HUES48 (cell line): ENCODE data around the gene MEIOB.

ENCODE experiments used
- H3K27ac ChIP-seq: one replicate; pipeline ENCODE4 v1.7.0; 2013; ENCODE audit warnings: low read depth, low read length, inconsistent platforms
- H3K27me3 ChIP-seq: 2 replicates; pipeline ENCODE4 v1.6.1; 2013; ENCODE audit warnings: mild to moderate bottlenecking, low read length; ENCODE audit not compliant: control insufficient read depth, insufficient read depth
- H3K36me3 ChIP-seq: 2 replicates; pipeline ENCODE4 v1.6.1; 2013; ENCODE audit warnings: low read length; ENCODE audit not compliant: control insufficient read depth, insufficient read depth
- H3K4me1 ChIP-seq: 2 replicates; pipeline ENCODE4 v1.6.1; 2013; ENCODE audit warnings: mild to moderate bottlenecking, low read length; ENCODE audit not compliant: control insufficient read depth, insufficient read depth
- H3K4me3 ChIP-seq: 2 replicates; pipeline ENCODE4 v1.5.1; 2013; ENCODE audit warnings: mild to moderate bottlenecking, low read depth, low read length
- H3K9ac ChIP-seq: 2 replicates; pipeline ENCODE4 v1.6.1; 2013; ENCODE audit warnings: mild to moderate bottlenecking, low read depth, low read length, moderate library complexity
- H3K9me3 ChIP-seq: 2 replicates; pipeline ENCODE4 v1.6.1; 2013; ENCODE audit warnings: low read length; ENCODE audit not compliant: control insufficient read depth, insufficient read depth

Gene MEIOB

GRCh38 chr16:1825864-1826690, 45.9 kb downstream of the MEIOB start:
- Histone ChIP-seq H3K4me3 (peak overlapping the region; percentile 95), H3K4me1 (peaks cover 6% of the 10 kb centered on the region; the same call in 1 of the 2 replicates), H3K27ac (no peak overlapping the region), H3K36me3 (peaks cover 18% of the 10 kb centered on the region), H3K27me3 (no peaks in the 10 kb centered on the region), H3K9me3 (no peaks in the 10 kb centered on the region), H3K9ac (no peak overlapping the region; the same call in 1 of the 2 replicates)

GRCh38 chr16:1825381-1825863, 46.5 kb downstream of the MEIOB start:
- Histone ChIP-seq H3K4me1 (peaks cover 6% of the 10 kb centered on the region; the same call in 1 of the 2 replicates), H3K9ac (no peak overlapping the region), H3K27me3 (no peaks in the 10 kb centered on the region), H3K4me3 (peak overlapping the region; percentile 95), H3K36me3 (peaks cover 18% of the 10 kb centered on the region), H3K9me3 (no peaks in the 10 kb centered on the region), H3K27ac (no peak overlapping the region)

GRCh38 chr16:1823821-1824220, 48.1 kb downstream of the MEIOB start:
- Histone ChIP-seq H3K36me3 (peaks cover 13% of the 10 kb centered on the region), H3K4me3 (no peak overlapping the region), H3K9me3 (no peaks in the 10 kb centered on the region), H3K9ac (no peak overlapping the region), H3K27me3 (no peaks in the 10 kb centered on the region), H3K27ac (no peak overlapping the region), H3K4me1 (peaks cover 6% of the 10 kb centered on the region; the same call in 1 of the 2 replicates)

GRCh38 chr16:1822801-1823200, 49.2 kb downstream of the MEIOB start:
- no peak overlapping the region for H3K9ac ChIP-seq
- no peak overlapping the region for H3K4me3 ChIP-seq
- no peak overlapping the region for H3K27ac ChIP-seq
- H3K9me3 ChIP-seq = no peaks in the 10 kb centered on the region
- H3K36me3 ChIP-seq = peaks cover 13% of the 10 kb centered on the region
- no peaks in the 10 kb centered on the region for H3K4me1 ChIP-seq
- no peaks in the 10 kb centered on the region for H3K27me3 ChIP-seq

GRCh38 chr16:1821861-1822611, 49.9 kb downstream of the MEIOB start:
- Histone ChIP-seq H3K9ac (no peak overlapping the region), H3K4me3 (no peak overlapping the region), H3K4me1 (no peaks in the 10 kb centered on the region), H3K27me3 (no peaks in the 10 kb centered on the region), H3K27ac (no peak overlapping the region), H3K36me3 (peaks cover 13% of the 10 kb centered on the region), H3K9me3 (no peaks in the 10 kb centered on the region)

GRCh38 chr16:1820946-1821290, 51.0 kb downstream of the MEIOB start:
- Histone ChIP-seq H3K9ac (no peak overlapping the region), H3K9me3 (no peaks in the 10 kb centered on the region), H3K27ac (no peak overlapping the region), H3K4me1 (no peaks in the 10 kb centered on the region), H3K4me3 (no peak overlapping the region), H3K36me3 (peaks cover 22% of the 10 kb centered on the region), H3K27me3 (no peaks in the 10 kb centered on the region)

GRCh38 chr16:1820096-1820945, 51.6 kb downstream of the MEIOB start:
- H3K36me3 ChIP-seq = peaks cover 26% of the 10 kb centered on the region
- no peaks in the 10 kb centered on the region for H3K4me1 ChIP-seq
- no peak overlapping the region for H3K4me3 ChIP-seq
- no peak overlapping the region for H3K27ac ChIP-seq
- H3K9ac ChIP-seq = no peak overlapping the region
- H3K27me3 ChIP-seq = no peaks in the 10 kb centered on the region
- no peaks in the 10 kb centered on the region for H3K9me3 ChIP-seq

- no peaks in the 10 kb centered on the region for H3K4me1 ChIP-seq
These were observed 52.4 kb downstream of the MEIOB start for GRCh38 chr16:1819611-1820010.

GRCh38 chr16:1818873-1819525, 53.0 kb downstream of the MEIOB start:
- H3K9ac ChIP-seq = no peak overlapping the region
- H3K27ac ChIP-seq = no peak overlapping the region
- H3K27me3 ChIP-seq = no peaks in the 10 kb centered on the region
- no peak overlapping the region for H3K4me3 ChIP-seq
- H3K4me1 ChIP-seq = no peaks in the 10 kb centered on the region
- peaks cover 29% of the 10 kb centered on the region for H3K36me3 ChIP-seq
- H3K9me3 ChIP-seq = no peaks in the 10 kb centered on the region

More at GRCh38 chr16:1819611-1820010, 52.4 kb downstream of the MEIOB start:
- Histone ChIP-seq H3K27ac (no peak overlapping the region), H3K4me3 (no peak overlapping the region), H3K27me3 (no peaks in the 10 kb centered on the region), H3K9ac (no peak overlapping the region), H3K9me3 (no peaks in the 10 kb centered on the region), H3K36me3 (peaks cover 29% of the 10 kb centered on the region)

- Histone ChIP-seq H3K27ac (no peak overlapping the region), H3K4me3 (no peak overlapping the region), H3K9ac (no peak overlapping the region), H3K9me3 (no peaks in the 10 kb centered on the region), H3K27me3 (no peaks in the 10 kb centered on the region), H3K36me3 (peaks cover 29% of the 10 kb centered on the region), H3K4me1 (no peaks in the 10 kb centered on the region)
These were observed 53.6 kb downstream of the MEIOB start for GRCh38 chr16:1818204-1818872.
